HEK293T (cell line): ENCODE results near the gene CLEC2B.

Experiments used
- ELF4 ChIP-seq: fragments of 450-650 bp; IDR thresholded peaks from 2 replicates; pipeline ENCODE4 v1.6.1; 2017; ENCODE audit warnings: antibody characterized with exemption
- FOXA1 ChIP-seq: fragments of 450-650 bp; IDR thresholded peaks from 2 replicates; pipeline ENCODE4 v1.6.1; 2016; ENCODE audit warnings: mild to moderate bottlenecking
- FOXM1 ChIP-seq: fragments of 450-650 bp; IDR thresholded peaks from 2 replicates; pipeline ENCODE4 v1.6.1; 2017; ENCODE audit warnings: mild to moderate bottlenecking, borderline replicate concordance
- SP1 ChIP-seq: fragments of 450-650 bp; IDR thresholded peaks from 2 replicates; pipeline ENCODE4 v1.6.1; 2017
- SUZ12 ChIP-seq: fragments of 450-650 bp; IDR thresholded peaks from 2 replicates; pipeline ENCODE4 v1.6.1; 2016; ENCODE audit warnings: mild to moderate bottlenecking
- ZNF384 ChIP-seq: fragments of 450-650 bp; IDR thresholded peaks from 2 replicates; pipeline ENCODE4 v1.6.1; 2016

DNA sequence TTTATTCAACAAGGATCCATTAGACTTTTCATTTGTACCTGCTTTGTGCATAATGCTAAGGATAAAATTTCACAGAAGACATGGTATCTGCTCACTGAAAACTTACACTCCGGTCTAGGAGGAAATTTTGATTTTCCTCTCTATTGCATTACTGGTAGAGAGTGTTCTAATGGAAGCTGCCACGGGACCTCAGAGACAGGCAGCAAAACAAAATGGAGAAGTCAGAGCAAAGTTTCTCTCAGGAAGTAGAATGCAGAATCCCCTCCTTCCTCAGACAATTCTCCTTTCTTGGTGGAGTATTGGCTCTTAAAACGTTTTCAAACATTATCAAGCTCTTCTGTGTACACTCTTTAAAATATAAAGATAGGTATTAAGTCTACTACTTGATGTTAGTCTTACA is 12.3 kb downstream of the CLEC2B start:
- TF ChIP-seq FOXA1, result no peak
- TF ChIP-seq ZNF384, result no peak
- TF ChIP-seq SUZ12, result no peak
- TF ChIP-seq ELF4, result no peak
- TF ChIP-seq FOXM1, result no peak
- TF ChIP-seq SP1, result no peak
